GM15510 (cell line): ENCODE results near the gene KCNN4.

Experiments used
- POLR2A ChIP-seq: IDR thresholded peaks from 3 replicates; pipeline ENCODE4 v1.6.1; 2011; ENCODE audit warnings: borderline replicate concordance; ENCODE audit not compliant: insufficient read length; ENCODE audit errors: extremely low read depth

The KCNN4 gene

GRCh38 chr19:43802216-43802951 lies 21.6 kb upstream of the KCNN4 start, which contains the start of gene LYPD5:
Gene LYPD5, minus strand, starts transcription at chr19:43802447. Its CDS starts 67 bp downstream, at chr19:43802380.
- no peak for TF ChIP-seq POLR2A

GRCh38 chr19:43799502-43800142 lies 18.8 kb upstream of the KCNN4 start:
- TF ChIP-seq POLR2A = no peak

- TF ChIP-seq POLR2A = no peak
These were observed 18.0 kb upstream of the KCNN4 start for GRCh38 chr19:43798546-43799409.

- TF ChIP-seq POLR2A = no peak
These were observed 17.3 kb upstream of the KCNN4 start for GRCh38 chr19:43798026-43798545.

- TF ChIP-seq POLR2A = no peak
These were observed 16.8 kb upstream of the KCNN4 start for GRCh38 chr19:43797556-43797955.

GRCh38 chr19:43797118-43797517 lies 16.3 kb upstream of the KCNN4 start:
- TF ChIP-seq POLR2A = no peak

GRCh38 chr19:43790587-43790986 lies 9.8 kb upstream of the KCNN4 start:
- TF ChIP-seq POLR2A = no peak

GRCh38 chr19:43789029-43789428 lies 8.3 kb upstream of the KCNN4 start:
- no peak for TF ChIP-seq POLR2A

GRCh38 chr19:43786665-43787064 lies 5.9 kb upstream of the KCNN4 start:
- no peak for TF ChIP-seq POLR2A

- TF ChIP-seq POLR2A = no peak
These were observed 4.4 kb upstream of the KCNN4 start for GRCh38 chr19:43784981-43785808.

- no peak for TF ChIP-seq POLR2A
These were observed 3.6 kb upstream of the KCNN4 start for GRCh38 chr19:43784241-43784980.

GRCh38 chr19:43783636-43784035 lies 2.9 kb upstream of the KCNN4 start:
- TF ChIP-seq POLR2A = no peak

GRCh38 chr19:43782689-43783231 lies 2.0 kb upstream of the KCNN4 start:
- no peak for TF ChIP-seq POLR2A
